ENCODE data around the gene ADAMTS15.

Gene ADAMTS15, protein sequence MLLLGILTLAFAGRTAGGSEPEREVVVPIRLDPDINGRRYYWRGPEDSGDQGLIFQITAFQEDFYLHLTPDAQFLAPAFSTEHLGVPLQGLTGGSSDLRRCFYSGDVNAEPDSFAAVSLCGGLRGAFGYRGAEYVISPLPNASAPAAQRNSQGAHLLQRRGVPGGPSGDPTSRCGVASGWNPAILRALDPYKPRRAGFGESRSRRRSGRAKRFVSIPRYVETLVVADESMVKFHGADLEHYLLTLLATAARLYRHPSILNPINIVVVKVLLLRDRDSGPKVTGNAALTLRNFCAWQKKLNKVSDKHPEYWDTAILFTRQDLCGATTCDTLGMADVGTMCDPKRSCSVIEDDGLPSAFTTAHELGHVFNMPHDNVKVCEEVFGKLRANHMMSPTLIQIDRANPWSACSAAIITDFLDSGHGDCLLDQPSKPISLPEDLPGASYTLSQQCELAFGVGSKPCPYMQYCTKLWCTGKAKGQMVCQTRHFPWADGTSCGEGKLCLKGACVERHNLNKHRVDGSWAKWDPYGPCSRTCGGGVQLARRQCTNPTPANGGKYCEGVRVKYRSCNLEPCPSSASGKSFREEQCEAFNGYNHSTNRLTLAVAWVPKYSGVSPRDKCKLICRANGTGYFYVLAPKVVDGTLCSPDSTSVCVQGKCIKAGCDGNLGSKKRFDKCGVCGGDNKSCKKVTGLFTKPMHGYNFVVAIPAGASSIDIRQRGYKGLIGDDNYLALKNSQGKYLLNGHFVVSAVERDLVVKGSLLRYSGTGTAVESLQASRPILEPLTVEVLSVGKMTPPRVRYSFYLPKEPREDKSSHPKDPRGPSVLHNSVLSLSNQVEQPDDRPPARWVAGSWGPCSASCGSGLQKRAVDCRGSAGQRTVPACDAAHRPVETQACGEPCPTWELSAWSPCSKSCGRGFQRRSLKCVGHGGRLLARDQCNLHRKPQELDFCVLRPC

DNA sequence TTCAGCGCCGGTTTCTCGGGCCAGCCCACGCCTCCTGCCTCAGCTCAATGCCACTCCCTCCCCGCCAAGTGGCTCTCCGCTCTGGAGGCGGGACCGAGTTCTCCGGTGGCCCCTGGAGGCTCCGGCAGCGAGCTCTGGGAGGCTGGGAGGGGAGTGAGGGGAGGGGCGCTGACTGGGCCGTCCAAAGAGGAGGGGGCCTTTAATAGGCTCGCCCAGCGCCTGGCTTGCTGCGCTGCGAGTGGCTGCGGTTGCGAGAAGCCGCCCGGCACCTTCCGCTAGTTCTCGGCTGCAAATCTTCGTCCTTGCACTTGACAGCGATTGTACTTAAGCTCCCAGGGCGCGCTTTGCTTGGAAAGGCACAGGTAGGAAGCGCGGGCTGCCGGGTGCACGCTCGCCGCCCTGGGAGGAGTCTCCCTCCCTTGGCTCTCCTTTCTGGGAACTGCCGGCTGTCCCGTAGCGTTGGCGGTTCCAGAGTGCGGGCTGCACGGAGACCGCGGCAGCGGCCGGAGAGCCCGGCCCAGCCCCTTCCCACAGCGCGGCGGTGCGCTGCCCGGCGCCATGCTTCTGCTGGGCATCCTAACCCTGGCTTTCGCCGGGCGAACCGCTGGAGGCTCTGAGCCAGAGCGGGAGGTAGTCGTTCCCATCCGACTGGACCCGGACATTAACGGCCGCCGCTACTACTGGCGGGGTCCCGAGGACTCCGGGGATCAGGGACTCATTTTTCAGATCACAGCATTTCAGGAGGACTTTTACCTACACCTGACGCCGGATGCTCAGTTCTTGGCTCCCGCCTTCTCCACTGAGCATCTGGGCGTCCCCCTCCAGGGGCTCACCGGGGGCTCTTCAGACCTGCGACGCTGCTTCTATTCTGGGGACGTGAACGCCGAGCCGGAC lies at the start of gene ADAMTS15:
TSS of gene ADAMTS15 (plus strand) at position 230 of the 894 bp plus-strand sequence. CDS start at position 559, 329 bp downstream.
- TF ChIP-seq, protein P1, sequence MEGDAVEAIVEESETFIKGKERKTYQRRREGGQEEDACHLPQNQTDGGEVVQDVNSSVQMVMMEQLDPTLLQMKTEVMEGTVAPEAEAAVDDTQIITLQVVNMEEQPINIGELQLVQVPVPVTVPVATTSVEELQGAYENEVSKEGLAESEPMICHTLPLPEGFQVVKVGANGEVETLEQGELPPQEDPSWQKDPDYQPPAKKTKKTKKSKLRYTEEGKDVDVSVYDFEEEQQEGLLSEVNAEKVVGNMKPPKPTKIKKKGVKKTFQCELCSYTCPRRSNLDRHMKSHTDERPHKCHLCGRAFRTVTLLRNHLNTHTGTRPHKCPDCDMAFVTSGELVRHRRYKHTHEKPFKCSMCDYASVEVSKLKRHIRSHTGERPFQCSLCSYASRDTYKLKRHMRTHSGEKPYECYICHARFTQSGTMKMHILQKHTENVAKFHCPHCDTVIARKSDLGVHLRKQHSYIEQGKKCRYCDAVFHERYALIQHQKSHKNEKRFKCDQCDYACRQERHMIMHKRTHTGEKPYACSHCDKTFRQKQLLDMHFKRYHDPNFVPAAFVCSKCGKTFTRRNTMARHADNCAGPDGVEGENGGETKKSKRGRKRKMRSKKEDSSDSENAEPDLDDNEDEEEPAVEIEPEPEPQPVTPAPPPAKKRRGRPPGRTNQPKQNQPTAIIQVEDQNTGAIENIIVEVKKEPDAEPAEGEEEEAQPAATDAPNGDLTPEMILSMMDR (IDR thresholded peaks at IDR 0.05; ENCODE audit: low read length, missing control alignments): no peak

DNA sequence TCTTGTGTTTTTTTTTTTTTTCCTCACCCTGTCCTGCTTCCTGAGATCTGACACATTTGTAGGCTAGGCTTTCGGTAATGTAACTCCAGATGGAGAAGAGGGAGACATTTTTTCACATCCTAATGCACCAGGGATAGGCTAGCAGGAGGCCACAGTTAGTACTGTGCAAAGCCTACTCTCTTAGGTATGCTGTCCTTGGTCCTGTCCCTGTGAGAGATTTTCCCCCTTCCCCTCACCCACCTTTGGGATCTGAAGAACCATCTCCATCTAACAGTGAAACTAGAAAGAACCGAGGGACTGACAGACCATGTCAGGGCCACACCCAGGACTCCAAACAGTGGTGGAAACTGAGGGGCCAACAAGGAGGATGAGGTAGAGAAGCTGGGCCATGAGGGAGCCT lies 49.2 kb upstream of the ADAMTS15 start:
- TF ChIP-seq, protein P1 (IDR thresholded peaks at IDR 0.05; ENCODE audit: low read length, missing control alignments): no peak
- no peak overlapping the region for H3K4me3 ChIP-seq (replicated peaks; ENCODE audit: low read depth, low read length)
- DNase-seq (ENCODE audit: low read depth): no peak

More for the DNA sequence above, at the start of gene ADAMTS15:
- peak; percentile 90 for DNase-seq (ENCODE audit: low read depth)
- peak within 1 kb of the TSS; percentile 70 for H3K4me3 ChIP-seq (replicated peaks; ENCODE audit: low read depth, low read length)

DNA sequence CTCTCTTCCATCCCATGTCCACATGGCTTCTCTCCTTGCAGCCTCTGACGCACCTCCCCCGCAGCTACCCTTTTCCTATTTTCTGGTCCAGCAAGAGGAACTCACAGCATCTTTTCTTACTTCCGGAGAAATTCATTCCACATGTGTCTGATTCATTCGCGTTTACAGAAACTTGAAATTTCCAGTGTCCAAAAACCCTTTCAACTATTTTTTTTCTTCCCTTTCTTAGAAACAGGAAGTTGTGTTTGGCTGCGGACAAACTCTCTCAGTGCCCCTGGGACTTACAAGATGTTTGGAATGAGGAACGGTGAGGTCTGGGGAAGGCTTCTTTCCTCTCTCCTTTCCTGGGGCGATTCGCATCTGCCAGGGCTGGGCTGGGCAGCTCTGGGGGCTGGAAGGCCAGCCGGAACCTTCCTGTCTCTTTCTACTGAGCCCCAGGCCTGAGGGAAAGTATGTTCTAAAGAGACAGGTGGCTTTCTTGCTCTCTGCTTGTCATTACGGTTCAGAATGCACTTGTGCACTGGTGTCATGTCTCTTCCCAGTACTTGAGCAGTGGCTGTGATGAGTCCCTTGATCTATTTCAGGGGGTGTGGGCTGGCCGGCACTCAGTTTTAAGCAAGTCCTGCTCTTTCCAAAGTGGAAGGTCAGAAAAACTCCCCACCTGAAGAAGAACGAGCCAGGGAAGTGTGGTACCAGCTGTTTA lies 47.5 kb upstream of the ADAMTS15 start:
- TF ChIP-seq, protein P1 (IDR thresholded peaks at IDR 0.05; ENCODE audit: low read length, missing control alignments): no peak
- peak; percentile 79 for DNase-seq (ENCODE audit: low read depth)

DNA sequence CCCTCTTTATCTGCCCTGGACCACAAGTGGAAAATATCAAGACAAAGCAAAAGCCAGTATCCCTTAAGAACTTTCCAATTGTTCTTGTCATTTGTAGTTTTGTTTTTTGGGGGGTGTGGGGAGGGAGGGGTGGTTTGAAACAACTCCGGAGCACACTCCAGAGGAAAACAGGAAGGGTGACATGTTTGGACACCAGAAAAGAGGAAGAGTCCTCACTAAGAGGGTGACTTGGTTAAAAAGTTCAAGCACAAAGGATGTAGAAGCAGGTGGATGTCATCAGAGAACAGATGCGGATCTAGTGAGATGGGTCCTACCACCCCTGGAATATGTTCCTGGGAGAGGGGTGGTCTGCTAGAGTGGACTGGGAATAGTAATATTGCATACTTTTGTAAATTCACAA lies 45.9 kb upstream of the ADAMTS15 start:
- TF ChIP-seq, protein P1 (IDR thresholded peaks at IDR 0.05; ENCODE audit: low read length, missing control alignments): no peak

More for the DNA sequence above, 47.5 kb upstream of the ADAMTS15 start:
- no peak overlapping the region for H3K4me3 ChIP-seq (replicated peaks; ENCODE audit: low read depth, low read length)

DNA sequence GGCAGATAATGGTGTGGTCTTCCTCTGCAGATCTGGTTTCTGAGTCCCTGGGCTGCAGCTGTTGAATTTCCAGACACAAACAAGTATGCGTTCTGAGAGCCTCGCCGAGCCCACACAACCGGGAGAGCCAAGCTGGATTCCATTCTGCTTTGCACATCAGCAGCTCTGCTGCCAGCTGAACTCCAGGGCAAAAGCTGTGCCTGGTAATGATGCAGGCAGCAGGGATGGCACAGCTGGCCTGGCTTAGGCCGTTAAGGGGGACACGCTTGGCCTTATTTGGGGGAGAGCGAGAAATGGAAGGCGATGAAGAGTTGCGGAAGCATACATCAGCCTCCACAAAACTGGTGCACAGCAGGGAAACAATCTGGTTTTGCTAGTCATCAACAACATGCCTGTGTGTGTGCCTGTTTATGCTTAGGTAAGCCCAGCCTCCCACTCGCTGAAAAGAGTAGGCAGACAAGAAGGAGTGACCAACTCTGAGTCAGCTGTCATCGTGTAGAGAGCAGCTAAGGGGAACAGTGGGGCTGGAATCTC lies 45.1 kb upstream of the ADAMTS15 start:
- peak; percentile 81 for DNase-seq (ENCODE audit: low read depth)
- TF ChIP-seq, protein P1 (IDR thresholded peaks at IDR 0.05; ENCODE audit: low read length, missing control alignments): no peak
- H3K4me3 ChIP-seq (replicated peaks; ENCODE audit: low read depth, low read length): no peak overlapping the region

More for the DNA sequence above, 45.9 kb upstream of the ADAMTS15 start:
- H3K4me3 ChIP-seq (replicated peaks; ENCODE audit: low read depth, low read length): no peak overlapping the region
- no peak for DNase-seq (ENCODE audit: low read depth)
